H1 (cell line): Measurements from ENCODE around the gene UBXN4. TPM values are rescaled to one million over a fixed set of nuclear protein-coding genes. Genes with fewer than 3 reads are reported as not detected.

Source experiments
- CTCF ChIA-PET: fragments of 300-600 bp; sonication (Branson Sonifier 250); formaldehyde crosslinking; loops from one replicate; lab custom pipeline; 2021; ENCODE audit not compliant: partially characterized antibody; lab: Charles Lee
- POLR2A ChIA-PET: fragments of 300-600 bp; sonication (Branson Sonifier 250); formaldehyde crosslinking; loops from one replicate; lab custom pipeline; 2021; ENCODE audit warnings: inconsistent platforms; ENCODE audit not compliant: partially characterized antibody; lab: Charles Lee
- DNase-seq, 2 experiments: peaks; one replicate each; pipeline versions ENCODE4 v3.0.0 to v3.0.0-alpha.2; 2010 to 2022; ENCODE audit warnings: low spot score in 2 of 2, low read depth in 1 of 2, mixed read lengths in 1 of 2
- FAIRE-seq: peaks from 2 replicates; lab custom pipeline; 2011; peaks lifted over from hg19 to GRCh38; lab: Jason Lieb, UNC
- H2AFZ ChIP-seq: 2 replicates; pipeline ENCODE4 v1.8.1; 2012; ENCODE audit warnings: low read length, inconsistent platforms
- H2AK5ac ChIP-seq: 2 replicates; pipeline ENCODE4 v1.6.1; 2013; ENCODE audit warnings: low read depth, low read length
- H2BK120ac ChIP-seq: replicated peaks from 2 replicates; pipeline ENCODE3; 2013; ENCODE audit warnings: low read depth, low read length, inconsistent platforms
- H2BK12ac ChIP-seq: 2 replicates; pipeline ENCODE4 v1.6.1; 2013; ENCODE audit warnings: low read depth, low read length
- H2BK15ac ChIP-seq: 2 replicates; pipeline ENCODE4 v1.6.1; 2013; ENCODE audit warnings: low read length
- H2BK20ac ChIP-seq: 2 replicates; pipeline ENCODE4 v1.6.1; 2013; ENCODE audit warnings: low read length
- H2BK5ac ChIP-seq: 2 replicates; pipeline ENCODE4 v1.6.1; 2013; ENCODE audit warnings: low read depth, low read length
- H3K14ac ChIP-seq: 2 replicates; pipeline ENCODE4 v1.6.1; 2013; ENCODE audit warnings: inconsistent platforms; ENCODE audit not compliant: insufficient read length
- H3K18ac ChIP-seq: 2 replicates; pipeline ENCODE4 v1.6.1; 2013; ENCODE audit warnings: low read length; ENCODE audit errors: extremely low read depth
- H3K23ac ChIP-seq: 2 replicates; pipeline ENCODE4 v1.6.1; 2013; ENCODE audit warnings: inconsistent platforms; ENCODE audit not compliant: insufficient read length
- H3K23me2 ChIP-seq: 2 replicates; pipeline ENCODE4 v1.6.1; 2013; ENCODE audit warnings: low read depth, low read length
- H3K27ac ChIP-seq: 2 replicates; pipeline ENCODE4 v1.6.1; 2011; ENCODE audit warnings: low read depth, low read length, inconsistent platforms
- H3K27me3 ChIP-seq, 4 experiments: replicated peaks in 1 of 4; 1 replicate in 1 of 4; 2 replicates in 3 of 4; pipeline versions ENCODE4 v1.6.1 to v1.8.1; 2011 to 2013; ENCODE audit warnings: low read length in 3 of 4, mild to moderate bottlenecking in 3 of 4, inconsistent platforms in 2 of 4, mixed read lengths in 2 of 4, moderate library complexity in 1 of 4; ENCODE audit not compliant: control insufficient read depth in 3 of 4, insufficient read depth in 3 of 4; ENCODE audit errors: extremely low read depth in 1 of 4
- H3K36me3 ChIP-seq, 4 experiments: 2 replicates each; pipeline versions ENCODE4 v1.6.1 to v1.8.1; 2011 to 2013; ENCODE audit warnings: mild to moderate bottlenecking in 4 of 4, low read length in 3 of 4, moderate library complexity in 2 of 4, control low read depth in 1 of 4, inconsistent platforms in 1 of 4; ENCODE audit not compliant: insufficient read depth in 4 of 4, control insufficient read depth in 2 of 4
- H3K4ac ChIP-seq: replicated peaks from 2 replicates; pipeline ENCODE3; 2013; ENCODE audit warnings: low read length, low read depth, mixed read lengths, inconsistent platforms; ENCODE audit not compliant: insufficient read length
- H3K4me1 ChIP-seq, 4 experiments: replicated peaks in 1 of 4; 1 replicate in 1 of 4; 2 replicates in 3 of 4; pipeline versions ENCODE4 v1.6.1 to v1.8.1; 2011 to 2013; ENCODE audit warnings: low read length in 3 of 4, inconsistent platforms in 2 of 4, mixed read lengths in 1 of 4; ENCODE audit not compliant: insufficient read depth in 4 of 4, control insufficient read depth in 3 of 4
- H3K4me2 ChIP-seq, 2 experiments: 2 replicates each; pipeline versions ENCODE4 v1.6.1 to v1.8.1; 2011 to 2013; ENCODE audit warnings: low read depth in 2 of 2, low read length in 2 of 2, control low read depth in 1 of 2, inconsistent platforms in 1 of 2, mild to moderate bottlenecking in 1 of 2; ENCODE audit not compliant: insufficient read depth in 1 of 2
- H3K4me3 ChIP-seq, 4 experiments: fragments of 200-600, 300-600 bp in 1 of 4; sonication (generic), shearing (Covaris generic), sonication (Bioruptor Twin) in 1 of 4; 2 replicates each; pipeline versions ENCODE4 v1.5.1 to v1.8.1; 2011 to 2016; ENCODE audit warnings: low read length in 4 of 4, low read depth in 3 of 4, control low read depth in 2 of 4, inconsistent platforms in 2 of 4, mild to moderate bottlenecking in 2 of 4, mixed read lengths in 1 of 4, moderate library complexity in 1 of 4; ENCODE audit not compliant: insufficient read depth in 2 of 4; ENCODE audit errors: extremely low read depth in 1 of 4
- H3K56ac ChIP-seq: replicated peaks from 2 replicates; pipeline ENCODE3; 2013; ENCODE audit warnings: low read depth, mild to moderate bottlenecking, mixed read lengths, low read length, inconsistent platforms; ENCODE audit not compliant: insufficient read length
- H3K79me1 ChIP-seq: 2 replicates; pipeline ENCODE4 v1.6.1; 2013; ENCODE audit warnings: low read depth, low read length, control low read depth
- H3K79me2 ChIP-seq, 2 experiments: 2 replicates each; pipeline versions ENCODE4 v1.6.1 to v1.8.1; 2012 to 2013; ENCODE audit warnings: low read length in 2 of 2, mild to moderate bottlenecking in 2 of 2, inconsistent platforms in 1 of 2; ENCODE audit not compliant: insufficient read depth in 2 of 2, control insufficient read depth in 1 of 2
- H3K9ac ChIP-seq, 4 experiments: replicated peaks in 1 of 4; 1 replicate in 1 of 4; 2 replicates in 3 of 4; pipeline versions ENCODE4 v1.6.1 to v1.8.1; 2011 to 2013; ENCODE audit warnings: low read depth in 3 of 4, low read length in 3 of 4, control low read depth in 2 of 4, mild to moderate bottlenecking in 2 of 4, moderate library complexity in 2 of 4, inconsistent platforms in 1 of 4; ENCODE audit errors: extremely low read depth in 1 of 4
- H3K9me3 ChIP-seq, 2 experiments: 2 replicates each; pipeline versions ENCODE4 v1.6.1 to v1.8.1; 2012 to 2013; ENCODE audit warnings: mild to moderate bottlenecking in 2 of 2, moderate library complexity in 2 of 2, control low read depth in 1 of 2, inconsistent platforms in 1 of 2, low read depth in 1 of 2, low read length in 1 of 2, mixed read lengths in 1 of 2; ENCODE audit not compliant: insufficient read depth in 2 of 2
- H4K20me1 ChIP-seq, 2 experiments: replicated peaks in 1 of 2; 2 replicates each; pipeline versions ENCODE3 to v1.8.1; 2011 to 2013; ENCODE audit warnings: inconsistent platforms in 2 of 2, low read length in 2 of 2, mild to moderate bottlenecking in 1 of 2; ENCODE audit not compliant: insufficient read depth in 2 of 2, control insufficient read depth in 1 of 2
- H4K5ac ChIP-seq: 2 replicates; pipeline ENCODE4 v1.6.1; 2013; ENCODE audit warnings: low read length, low read depth, mixed read lengths, inconsistent platforms; ENCODE audit not compliant: insufficient read length
- H4K8ac ChIP-seq: 2 replicates; pipeline ENCODE4 v1.8.0; 2013; ENCODE audit warnings: mild to moderate bottlenecking, moderate library complexity, low read length, inconsistent platforms; ENCODE audit not compliant: insufficient read depth; ENCODE audit errors: extremely low read depth
- H4K91ac ChIP-seq: replicated peaks from 2 replicates; pipeline ENCODE3; 2013; ENCODE audit warnings: low read length, mixed read lengths, inconsistent platforms; ENCODE audit not compliant: insufficient read length
- BACH1 ChIP-seq: IDR thresholded peaks from 2 replicates; pipeline ENCODE4 v1.6.1; 2012; ENCODE audit warnings: low read length, improper control_type of control experiment
- BRCA1 ChIP-seq: IDR thresholded peaks from 2 replicates; pipeline ENCODE4 v1.6.1; 2012; ENCODE audit warnings: low read depth, low read length, improper control_type of control experiment
- EZH2 ChIP-seq: fragments of 200-600 bp; sonication (generic); IDR thresholded peaks from 2 replicates; pipeline ENCODE4 v1.7.1; 2012; ENCODE audit warnings: low read depth, mild to moderate bottlenecking, moderate library complexity, low read length, inconsistent platforms; ENCODE audit not compliant: severe bottlenecking
- KDM1A ChIP-seq: fragments of 200-600, 300-600 bp; sonication (generic); IDR thresholded peaks from 2 replicates; pipeline ENCODE4 v1.7.1; 2016; ENCODE audit warnings: mild to moderate bottlenecking, low read length, borderline replicate concordance
- KDM4A ChIP-seq: IDR thresholded peaks from one replicate; pipeline ENCODE4 v1.7.1; 2012; ENCODE audit warnings: low read depth, mild to moderate bottlenecking, moderate library complexity, low read length, inconsistent platforms; ENCODE audit not compliant: severe bottlenecking
- NANOG ChIP-seq: IDR thresholded peaks from 2 replicates; pipeline ENCODE4 v1.6.1; 2011; ENCODE audit warnings: low read length, low read depth, mild to moderate bottlenecking, inconsistent platforms; ENCODE audit not compliant: insufficient read depth, poor library complexity, severe bottlenecking
- SIN3A ChIP-seq, 2 experiments: IDR thresholded peaks in 1 of 2; conservative IDR thresholded peaks in 1 of 2; 2 replicates each; pipeline ENCODE4 v1.6.1; 2011 to 2012; ENCODE audit warnings: low read length in 2 of 2, improper control_type of control experiment in 1 of 2, low read depth in 1 of 2, mild to moderate bottlenecking in 1 of 2
- SP4 ChIP-seq: IDR thresholded peaks from 2 replicates; pipeline ENCODE4 v1.6.1; 2012; ENCODE audit warnings: low read length, inconsistent platforms
- TCF12 ChIP-seq: IDR thresholded peaks from 2 replicates; pipeline ENCODE4 v1.6.1; 2011; ENCODE audit warnings: low read depth, mild to moderate bottlenecking, low read length
- TEAD4 ChIP-seq: IDR thresholded peaks from 2 replicates; pipeline ENCODE4 v1.6.1; 2012; ENCODE audit warnings: low read depth, low read length, inconsistent platforms, mixed read lengths
- YY1 ChIP-seq: IDR thresholded peaks from 2 replicates; pipeline ENCODE4 v1.6.1; 2011; ENCODE audit warnings: low read depth, mild to moderate bottlenecking, low read length
- WGBS, 2 experiments: shearing (Covaris generic) in 1 of 2; methylation state at CpG; one replicate each; pipeline versions ENCODE4 v1.1.6 to v1.1.7; 2013 to 2015; ENCODE audit warnings: low lambda C conversion rate in 2 of 2, mixed read lengths in 2 of 2, inconsistent platforms in 1 of 2, low coverage in 1 of 2, missing lambda C conversion rate in 1 of 2; ENCODE audit not compliant: insufficient replicate concordance in 2 of 2, insufficient coverage in 1 of 2, insufficient read length in 1 of 2; ENCODE audit errors: extremely low coverage in 1 of 2, missing lambda C conversion rate in 1 of 2; 5-methylcytosine and 5-hydroxymethylcytosine counted together
- polyA plus RNA-seq, 7 experiments: library from polyadenylated mRNA; depleted of rRNA in 3 of 7; stranded (reverse) in 5 of 7; unstranded in 2 of 7; fragments of >200 nt in 5 of 7; fragments of 200-250 nt in 2 of 7; gene quantifications; 1 replicate in 5 of 7; 2 replicates in 1 of 7; 4 replicates in 1 of 7; pipeline versions ENCODE4 v1.2.1 to v1.2.3, GENCODE V29; 2011 to 2013; ENCODE audit warnings: missing spikeins in 2 of 7, mixed read lengths in 2 of 7
- total RNA-seq: library from RNA; stranded (reverse); fragmentation: NEBNext Ultra II Directional; extraction: Animal tissue kit (Norgen Biotek cat#: 25700); gene quantifications from 2 replicates; pipeline ENCODE4 v1.2.1, GENCODE V29; 2021
- TF ChIP-seq, protein P1 (sequence below): IDR thresholded peaks from 2 replicates; pipeline ENCODE4 v1.6.1; 2012; ENCODE audit warnings: inconsistent platforms
- TF ChIP-seq, protein P2 (sequence below): IDR thresholded peaks from 2 replicates; pipeline ENCODE4 v1.6.1; 2011; ENCODE audit warnings: low read depth, mild to moderate bottlenecking, low read length; ENCODE audit not compliant: insufficient read depth

Gene UBXN4
- total and polyA plus RNA-seq, 2 of the 8 experiments (the other 6 are each of a cell fraction or from before 2014, with no cell fraction given): 20.1 to 64.2 TPM

DNA sequence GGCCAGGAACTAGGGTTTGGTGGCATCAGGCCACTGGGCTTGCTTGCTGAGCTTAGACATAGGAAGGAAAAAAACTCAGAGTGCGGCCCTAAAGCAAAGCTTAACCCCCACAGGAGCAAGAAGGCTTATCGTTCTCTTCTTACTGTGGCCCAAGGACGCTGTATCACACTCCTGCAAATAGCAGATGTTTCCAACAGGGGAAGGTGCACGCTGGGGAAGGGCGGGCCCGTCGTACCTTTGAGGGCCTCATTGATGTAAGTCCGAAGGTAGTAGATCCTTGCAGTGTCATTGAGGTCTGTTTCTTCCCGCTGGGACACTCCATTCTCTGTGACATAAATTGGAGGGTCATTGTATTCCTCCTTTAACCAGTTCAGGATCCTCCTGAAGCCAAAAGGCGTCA is 48.8 kb downstream of the UBXN4 start:
- FAIRE-seq: no peak
- H2BK120ac ChIP-seq: no peak overlapping the region
- peaks cover 0 to 6% (median under 1%) of the 10 kb centered on the region in 4 experiments; a peak in 3 of 8 replicates for H3K36me3 ChIP-seq
- H3K9me3 ChIP-seq: peaks cover 0 to 2% of the 10 kb centered on the region in 2 experiments; a peak in 1 of 4 replicates
- no peak overlapping the region for H2BK5ac ChIP-seq
- no peak overlapping the region for H3K23ac ChIP-seq
- no peak overlapping the region for H3K4ac ChIP-seq
- CTCF ChIA-PET: interaction anchor here (0.8 to 1.8 kb wide), 2 partner anchors 16 to 788 kb away, joined by 3 to 5 read pairs; no protein-coding TSS in a partner anchor
- H3K9ac ChIP-seq: no peak overlapping the region
- H2BK15ac ChIP-seq: no peak overlapping the region
- WGBS, 2 experiments: 92% methylated on average over 10 of the region's 10 CpGs; no CpG with 5 or more reads in 1 of the 2 experiments
- DNase-seq: no peak
- H2BK20ac ChIP-seq: no peak overlapping the region
- H2AK5ac ChIP-seq: no peak overlapping the region
- H3K56ac ChIP-seq: no peak overlapping the region
- H3K18ac ChIP-seq: no peak overlapping the region
- H3K27ac ChIP-seq: no peak overlapping the region
- no peak overlapping the region for H4K8ac ChIP-seq
- H3K79me1 ChIP-seq: no peaks in the 10 kb centered on the region
- no peaks in the 10 kb centered on the region for H3K23me2 ChIP-seq
- no peak overlapping the region for H2BK12ac ChIP-seq
- POLR2A ChIA-PET: interaction anchor here (0.6 to 1.2 kb wide), 2 partner anchors 48 to 51 kb away, joined by 3 read pairs; no protein-coding TSS in a partner anchor
- no peaks in the 10 kb centered on the region for H3K4me1 ChIP-seq
- no peak overlapping the region for H2AFZ ChIP-seq
- no peak overlapping the region for H4K5ac ChIP-seq
- H3K4me2 ChIP-seq: no peak overlapping the region
- H3K4me3 ChIP-seq: no peak overlapping the region
- no peaks in the 10 kb centered on the region for H3K27me3 ChIP-seq
- H3K79me2 ChIP-seq: no peaks in the 10 kb centered on the region
- no peak overlapping the region for H3K14ac ChIP-seq
- H4K91ac ChIP-seq: no peak overlapping the region
- no peaks in the 10 kb centered on the region for H4K20me1 ChIP-seq
- TF ChIP-seq YY1 (no peak), SP4 (no peak), KDM1A (no peak), BRCA1 (no peak), EZH2 (no peak), BACH1 (no peak), NANOG (no peak), KDM4A (no peak), TCF12 (no peak), SIN3A (conservative IDR thresholded peaks at IDR 0.05 in 1 of 2, IDR thresholded peaks at IDR 0.05 in 1 of 2; ENCODE audit: low read depth in 1 of 2, low read length in 2 of 2) (no peak), TEAD4 (no peak)
- TF ChIP-seq, protein P1, sequence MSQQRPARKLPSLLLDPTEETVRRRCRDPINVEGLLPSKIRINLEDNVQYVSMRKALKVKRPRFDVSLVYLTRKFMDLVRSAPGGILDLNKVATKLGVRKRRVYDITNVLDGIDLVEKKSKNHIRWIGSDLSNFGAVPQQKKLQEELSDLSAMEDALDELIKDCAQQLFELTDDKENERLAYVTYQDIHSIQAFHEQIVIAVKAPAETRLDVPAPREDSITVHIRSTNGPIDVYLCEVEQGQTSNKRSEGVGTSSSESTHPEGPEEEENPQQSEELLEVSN: no peak
- TF ChIP-seq, protein P2, sequence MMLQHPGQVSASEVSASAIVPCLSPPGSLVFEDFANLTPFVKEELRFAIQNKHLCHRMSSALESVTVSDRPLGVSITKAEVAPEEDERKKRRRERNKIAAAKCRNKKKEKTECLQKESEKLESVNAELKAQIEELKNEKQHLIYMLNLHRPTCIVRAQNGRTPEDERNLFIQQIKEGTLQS: no peak
